ENCODE measurements around the gene ARSG.

The ARSG gene

GRCh38 chr17:68290955-68291835, at the start of gene ARSG, which contains the start of gene SLC16A6:
TSS of gene ARSG (plus strand) at chr17:68291495. CDS start at chr17:68307494, 15,999 bp downstream.
TSS of gene SLC16A6 (minus strand) at chr17:68291127. CDS start at chr17:68278320, 12,807 bp downstream.
- 0 out of 2 replicates have a peak, but pooled peaks cover 7% of the 10 kb centered on the region for H3F3A ChIP-seq (ENCODE audit: insufficient read depth, low read length)
- H3K9ac ChIP-seq (ENCODE audit: low read length), result peak within 1 kb of the TSS; percentile 100
- peaks cover 61% of the 10 kb centered on the region for H3K4me1 ChIP-seq (ENCODE audit: insufficient read depth, low read length, severe bottlenecking)
- peak within 1 kb of the TSS; percentile 98 for H3K27ac ChIP-seq (ENCODE audit: low read depth, low read length, poor library complexity, severe bottlenecking)
- H2AFZ ChIP-seq (ENCODE audit: low read length), result no peak within 1 kb of the TSS
- peaks cover 47% of the 10 kb centered on the region for H3K79me2 ChIP-seq (ENCODE audit: insufficient read depth, low read length)
- no peaks in the 10 kb centered on the region for H3K27me3 ChIP-seq (ENCODE audit: insufficient read depth, low read length)
- H3K9me2 ChIP-seq (ENCODE audit: low read depth, low read length), result no peaks in the 10 kb centered on the region
- peak within 1 kb of the TSS; percentile 99 for H3K4me3 ChIP-seq (ENCODE audit: low read depth, low read length, poor library complexity, severe bottlenecking)
- H3K36me3 ChIP-seq (ENCODE audit: insufficient read depth, low read length), result peaks cover 31% of the 10 kb centered on the region
- no peaks in the 10 kb centered on the region for H4K20me1 ChIP-seq (ENCODE audit: insufficient read depth, low read length)
- H3K9me3 ChIP-seq (ENCODE audit: low read length), result no peaks in the 10 kb centered on the region
- TF ChIP-seq EZH2 (IDR thresholded peaks at IDR 0.05; ENCODE audit: borderline replicate concordance, low read length) (no peak), CTCF (IDR thresholded peaks at IDR 0.05; ENCODE audit: low read length) (no peak)
- peak within 1 kb of the TSS; percentile 83 for H3K4me2 ChIP-seq (ENCODE audit: low read length)

GRCh38 chr17:68246271-68247028, 44.8 kb upstream of the ARSG start:
- peak overlapping the region; percentile 88 for H3K9ac ChIP-seq (ENCODE audit: low read length)
- peak overlapping the region; percentile 89 for H3K4me3 ChIP-seq (ENCODE audit: low read depth, low read length, poor library complexity, severe bottlenecking)
- no peak for TF ChIP-seq CTCF (IDR thresholded peaks at IDR 0.05; ENCODE audit: low read length)
- TF ChIP-seq EZH2 (IDR thresholded peaks at IDR 0.05; ENCODE audit: borderline replicate concordance, low read length), result no peak
- H3K36me3 ChIP-seq (ENCODE audit: insufficient read depth, low read length), result peaks cover 16% of the 10 kb centered on the region
- H3K4me2 ChIP-seq (ENCODE audit: low read length), result peak overlapping the region; percentile 95
- H4K20me1 ChIP-seq (ENCODE audit: insufficient read depth, low read length), result no peaks in the 10 kb centered on the region
- H3K4me1 ChIP-seq (ENCODE audit: insufficient read depth, low read length, severe bottlenecking), result peaks cover 53% of the 10 kb centered on the region
- H3K79me2 ChIP-seq (ENCODE audit: insufficient read depth, low read length), result no peaks in the 10 kb centered on the region
- no peaks in the 10 kb centered on the region for H3K9me3 ChIP-seq (ENCODE audit: low read length)
- H3K27ac ChIP-seq (ENCODE audit: low read depth, low read length, poor library complexity, severe bottlenecking), result peak overlapping the region; percentile 69
- H2AFZ ChIP-seq (ENCODE audit: low read length), result no peak overlapping the region
- peaks cover 5% of the 10 kb centered on the region; the same call in 1 of the 2 replicates for H3F3A ChIP-seq (ENCODE audit: insufficient read depth, low read length)
- H3K9me2 ChIP-seq (ENCODE audit: low read depth, low read length), result no peaks in the 10 kb centered on the region
- no peaks in the 10 kb centered on the region for H3K27me3 ChIP-seq (ENCODE audit: insufficient read depth, low read length)

- Histone ChIP-seq H3K4me3 (ENCODE audit: low read depth, low read length, poor library complexity, severe bottlenecking) (peak within 1 kb of the TSS; percentile 89), H3K27me3 (ENCODE audit: insufficient read depth, low read length) (no peaks in the 10 kb centered on the region), H3K27ac (ENCODE audit: low read depth, low read length, poor library complexity, severe bottlenecking) (peak within 1 kb of the TSS; percentile 88), H3K9ac (ENCODE audit: low read length) (peak within 1 kb of the TSS; percentile 88), H3K79me2 (ENCODE audit: insufficient read depth, low read length) (no peaks in the 10 kb centered on the region), H3K36me3 (ENCODE audit: insufficient read depth, low read length) (peaks cover 27% of the 10 kb centered on the region), H3K9me3 (ENCODE audit: low read length) (no peaks in the 10 kb centered on the region), H3K4me2 (ENCODE audit: low read length) (peak within 1 kb of the TSS; percentile 95), H3K9me2 (ENCODE audit: low read depth, low read length) (no peaks in the 10 kb centered on the region), H4K20me1 (ENCODE audit: insufficient read depth, low read length) (no peaks in the 10 kb centered on the region), H3K4me1 (ENCODE audit: insufficient read depth, low read length, severe bottlenecking) (peaks cover 57% of the 10 kb centered on the region), H2AFZ (ENCODE audit: low read length) (no peak within 1 kb of the TSS), H3F3A (ENCODE audit: insufficient read depth, low read length) (peaks cover 5% of the 10 kb centered on the region; the same call in 1 of the 2 replicates)
- TF ChIP-seq EZH2 (IDR thresholded peaks at IDR 0.05; ENCODE audit: borderline replicate concordance, low read length), result no peak
- no peak for TF ChIP-seq CTCF (IDR thresholded peaks at IDR 0.05; ENCODE audit: low read length)
These were observed 43.7 kb upstream of the ARSG start, which contains the start of gene AMZ2 for GRCh38 chr17:68247445-68248198. TSS of gene AMZ2 (plus strand) at chr17:68248043. CDS start at chr17:68250188, 2,145 bp downstream.

Measured in OCI-LY1 (cell line).